Uterus (tissue), 4 donors: ENCODE results near the gene DCAF5. TPM values are rescaled to one million over a fixed set of nuclear protein-coding genes. Genes with fewer than 3 reads are reported as not detected.

Source experiments
- DNase-seq, 2 donors: peaks; one replicate each; pipeline ENCODE4 v3.0.0-alpha.2; 2019 to 2020
- H3K27ac ChIP-seq, 2 donors: fragments of 200-600 bp; sonication (generic); 1 replicate in 1 of 2; 2 replicates in 1 of 2; pipeline ENCODE4 v1.5.1; 2016 to 2018
- H3K27me3 ChIP-seq, 2 donors: fragments of 200-600 bp; sonication (generic); one replicate each; pipeline ENCODE4 v1.5.1; 2018 to 2019; ENCODE audit warnings: control low read depth in 1 of 2
- H3K36me3 ChIP-seq, 2 donors: fragments of 200-600 bp; sonication (generic); one replicate each; pipeline ENCODE4 v1.5.1; 2019; ENCODE audit warnings: control low read depth in 1 of 2
- H3K4me1 ChIP-seq, 2 donors: fragments of 200-600 bp; sonication (generic); one replicate each; pipeline ENCODE4 v1.5.1; 2018 to 2019; ENCODE audit warnings: control low read depth in 1 of 2
- H3K4me3 ChIP-seq, 2 donors: fragments of 200-600 bp; sonication (generic); 1 replicate in 1 of 2; 2 replicates in 1 of 2; pipeline ENCODE4 v1.5.1; 2018 to 2019; ENCODE audit warnings: mild to moderate bottlenecking in 1 of 2
- H3K9me3 ChIP-seq, 2 donors: fragments of 200-600 bp; sonication (generic); one replicate each; pipeline ENCODE4 v1.5.1; 2019; ENCODE audit warnings: control low read depth in 1 of 2
- POLR2A ChIP-seq, 2 donors: fragments of 450-650 bp; IDR thresholded peaks; one replicate each; pipeline ENCODE4 v1.6.1; 2016; ENCODE audit warnings: antibody characterized with exemption in 2 of 2, mild to moderate bottlenecking in 1 of 2, moderate library complexity in 1 of 2
- intact Hi-C: fragments of 100-400 bp; cut with DNase I; formaldehyde crosslinking; loops from one replicate; pipeline ENCODE4 v1.15.1; 2023; ENCODE audit warnings: low total_unique reads
- total RNA-seq, 4 donors: library from RNA; depleted of rRNA in 3 of 4; stranded (reverse); fragments of >200 nt in 3 of 4; gene quantifications; one replicate each; pipeline versions ENCODE4 v1.1.0 to v1.2.4, GENCODE V29; 2014 to 2023
- TF ChIP-seq, protein P1 (sequence below), 4 experiments: fragments of 200-600 bp in 2 of 4; fragments of 450-650 bp in 2 of 4; sonication (generic) in 2 of 4; IDR thresholded peaks; one replicate each; pipeline ENCODE4 v1.5.1; 2016 to 2019; ENCODE audit warnings: antibody characterized with exemption in 4 of 4, mild to moderate bottlenecking in 2 of 4, moderate library complexity in 1 of 4
- donor health status: DM: yes; HTN: yes; CAD: no.

DCAF5 gene
- total RNA-seq, 4 donors from 2014 or later = 32.2 to 68.5 (median 60.0) TPM

- no peaks in the 10 kb centered on the region for H3K27me3 ChIP-seq
- H3K9me3 ChIP-seq = no peaks in the 10 kb centered on the region
- intact Hi-C loops = no loop called here
- no peak for DNase-seq
- H3K4me1 ChIP-seq = peaks cover 21 to 35% of the 10 kb centered on the region in 2 donors
- H3K36me3 ChIP-seq = no peaks in the 10 kb centered on the region
- H3K27ac ChIP-seq = peak overlapping the region; percentile 76 to 89
- TF ChIP-seq POLR2A (IDR thresholded peaks at IDR 0.05) = no peak
- TF ChIP-seq, protein P1, sequence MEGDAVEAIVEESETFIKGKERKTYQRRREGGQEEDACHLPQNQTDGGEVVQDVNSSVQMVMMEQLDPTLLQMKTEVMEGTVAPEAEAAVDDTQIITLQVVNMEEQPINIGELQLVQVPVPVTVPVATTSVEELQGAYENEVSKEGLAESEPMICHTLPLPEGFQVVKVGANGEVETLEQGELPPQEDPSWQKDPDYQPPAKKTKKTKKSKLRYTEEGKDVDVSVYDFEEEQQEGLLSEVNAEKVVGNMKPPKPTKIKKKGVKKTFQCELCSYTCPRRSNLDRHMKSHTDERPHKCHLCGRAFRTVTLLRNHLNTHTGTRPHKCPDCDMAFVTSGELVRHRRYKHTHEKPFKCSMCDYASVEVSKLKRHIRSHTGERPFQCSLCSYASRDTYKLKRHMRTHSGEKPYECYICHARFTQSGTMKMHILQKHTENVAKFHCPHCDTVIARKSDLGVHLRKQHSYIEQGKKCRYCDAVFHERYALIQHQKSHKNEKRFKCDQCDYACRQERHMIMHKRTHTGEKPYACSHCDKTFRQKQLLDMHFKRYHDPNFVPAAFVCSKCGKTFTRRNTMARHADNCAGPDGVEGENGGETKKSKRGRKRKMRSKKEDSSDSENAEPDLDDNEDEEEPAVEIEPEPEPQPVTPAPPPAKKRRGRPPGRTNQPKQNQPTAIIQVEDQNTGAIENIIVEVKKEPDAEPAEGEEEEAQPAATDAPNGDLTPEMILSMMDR (IDR thresholded peaks at IDR 0.05) = no peak
- no peak overlapping the region for H3K4me3 ChIP-seq
These were observed 105.7 kb downstream of the DCAF5 start for GRCh38 chr14:69047255-69047654.

- Histone ChIP-seq H3K36me3 (no peaks in the 10 kb centered on the region), H3K27me3 (no peaks in the 10 kb centered on the region), H3K27ac (peak overlapping the region; percentile 76 to 89), H3K4me1 (peaks cover 21 to 36% of the 10 kb centered on the region in 2 donors), H3K9me3 (no peaks in the 10 kb centered on the region), H3K4me3 (no peak overlapping the region)
- DNase-seq = peak; percentile 69 to 79
- TF ChIP-seq, protein P1 (IDR thresholded peaks at IDR 0.05) = no peak
- TF ChIP-seq POLR2A (IDR thresholded peaks at IDR 0.05) = peak in 1 of 2 donors; percentile 10
- intact Hi-C loops = no loop called here
These were observed 106.5 kb downstream of the DCAF5 start for GRCh38 chr14:69046476-69046860.

DNA sequence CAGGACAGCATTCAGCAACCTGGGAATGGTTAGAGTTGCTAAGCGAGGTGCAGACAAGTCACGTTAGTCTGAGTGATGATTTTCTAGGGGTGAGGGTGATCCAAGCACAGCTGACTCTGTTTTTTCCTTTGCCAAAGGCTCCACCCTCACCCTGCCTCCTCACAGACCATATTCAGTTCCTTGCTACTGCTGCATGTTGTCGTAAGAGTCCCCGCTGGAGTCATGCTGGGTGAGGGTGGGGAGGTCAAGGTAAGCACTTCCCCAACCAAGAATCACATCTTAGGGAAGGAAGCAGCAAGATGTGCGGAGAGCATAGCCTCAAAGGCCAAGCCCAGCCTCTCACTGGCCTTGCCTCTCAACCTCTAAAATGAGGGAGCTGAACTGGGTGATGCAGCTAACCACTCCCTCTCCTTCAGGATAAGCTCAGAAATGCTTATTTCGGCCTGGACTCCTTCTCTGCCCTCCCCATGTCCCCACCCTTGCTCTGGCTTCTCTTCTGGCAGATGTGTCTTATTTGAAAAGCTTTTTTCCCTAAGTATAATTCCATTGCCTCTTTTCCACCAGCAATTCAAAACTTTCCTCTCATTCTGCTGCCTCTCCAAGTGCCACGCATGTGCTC, 107.0 kb downstream of the DCAF5 start:
- H3K27ac ChIP-seq = peak overlapping the region; percentile 76 to 89
- H3K36me3 ChIP-seq = no peaks in the 10 kb centered on the region
- H3K4me3 ChIP-seq = no peak overlapping the region
- H3K4me1 ChIP-seq = peaks cover 21 to 36% of the 10 kb centered on the region in 2 donors
- intact Hi-C loops = no loop called here
- TF ChIP-seq, protein P1 (IDR thresholded peaks at IDR 0.05) = no peak
- no peak for TF ChIP-seq POLR2A (IDR thresholded peaks at IDR 0.05)
- peak in 1 of 2 donors; percentile 46 for DNase-seq
- H3K27me3 ChIP-seq = no peaks in the 10 kb centered on the region
- H3K9me3 ChIP-seq = no peaks in the 10 kb centered on the region

GRCh38 chr14:69044965-69045555, 107.9 kb downstream of the DCAF5 start:
- Histone ChIP-seq H3K36me3 (no peaks in the 10 kb centered on the region), H3K4me1 (peaks cover 20 to 36% of the 10 kb centered on the region in 2 donors), H3K27ac (peak overlapping the region; percentile 76 to 89), H3K9me3 (no peaks in the 10 kb centered on the region), H3K4me3 (no peak overlapping the region), H3K27me3 (no peaks in the 10 kb centered on the region)
- DNase-seq = peak; percentile 67 to 73
- no peak for TF ChIP-seq POLR2A (IDR thresholded peaks at IDR 0.05)
- TF ChIP-seq, protein P1 (IDR thresholded peaks at IDR 0.05) = no peak
- intact Hi-C loops = no loop called here

DNA sequence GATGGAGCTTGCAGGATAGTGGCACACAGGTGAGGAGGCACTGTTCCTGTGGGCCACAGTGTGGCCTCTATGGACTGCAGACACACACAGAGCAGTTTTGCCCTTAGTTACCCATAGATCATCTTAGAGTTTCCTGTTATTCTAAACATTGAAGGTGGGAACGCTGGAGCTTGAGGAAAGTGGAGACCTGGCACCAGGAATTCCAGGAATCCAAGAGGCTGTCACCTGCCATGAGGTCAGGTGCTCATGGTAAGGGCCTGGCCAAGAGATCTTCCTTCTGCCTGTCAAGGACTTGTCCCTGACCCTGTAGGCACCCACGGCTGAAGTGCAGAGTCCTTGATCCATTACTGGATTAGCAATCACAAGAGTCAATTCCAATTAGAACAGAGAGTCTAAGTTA, 108.6 kb downstream of the DCAF5 start:
- Histone ChIP-seq H3K27me3 (no peaks in the 10 kb centered on the region), H3K27ac (peak overlapping the region; percentile 76 to 89), H3K9me3 (no peaks in the 10 kb centered on the region), H3K4me1 (peaks cover 16 to 36% of the 10 kb centered on the region in 2 donors), H3K36me3 (no peaks in the 10 kb centered on the region), H3K4me3 (no peak overlapping the region)
- no peak for DNase-seq
- intact Hi-C loops = no loop called here
- TF ChIP-seq POLR2A (IDR thresholded peaks at IDR 0.05) = no peak
- TF ChIP-seq, protein P1 (IDR thresholded peaks at IDR 0.05) = no peak
